ENCODE measurements around the gene MFSD12. TPM values are rescaled to one million over a fixed set of nuclear protein-coding genes. Genes with fewer than 3 reads are reported as not detected.

The MFSD12 gene
- polyA plus RNA-seq, 1 donor from 2014 or later = 38.5 TPM

GRCh38 chr19:3586707-3587346, 29.4 kb upstream of the MFSD12 start:
- H3K27ac ChIP-seq (ENCODE audit: low read length) = no peak overlapping the region
- H3K9me2 ChIP-seq (ENCODE audit: insufficient read depth, low read length) = no peaks in the 10 kb centered on the region
- no peaks in the 10 kb centered on the region for H3K9me3 ChIP-seq (ENCODE audit: low read length)
- no peak overlapping the region for H3K4me2 ChIP-seq (ENCODE audit: low read length)
- H4K20me1 ChIP-seq (ENCODE audit: insufficient read depth) = no peaks in the 10 kb centered on the region
- no peaks in the 10 kb centered on the region for H3K36me3 ChIP-seq (ENCODE audit: insufficient read depth, low read length)
- no peak overlapping the region for H2AFZ ChIP-seq (ENCODE audit: low read depth, low read length)
- peaks cover 21% of the 10 kb centered on the region for H3K27me3 ChIP-seq (ENCODE audit: insufficient read depth, low read depth, low read length)
- H3K79me2 ChIP-seq (replicated peaks; ENCODE audit: insufficient read depth, low read length) = no peaks in the 10 kb centered on the region
- no peak overlapping the region for H3K4me3 ChIP-seq (ENCODE audit: low read length)
- H3F3A ChIP-seq (ENCODE audit: insufficient read depth, low read length, poor library complexity, severe bottlenecking) = no peaks in the 10 kb centered on the region
- TF ChIP-seq TAF1 (IDR thresholded peaks at IDR 0.05; ENCODE audit: low read depth) (no peak), EZH2 (IDR thresholded peaks at IDR 0.05; ENCODE audit: borderline replicate concordance, insufficient read depth, low read length, poor library complexity, severe bottlenecking) (no peak)
- TF ChIP-seq, protein P1, sequence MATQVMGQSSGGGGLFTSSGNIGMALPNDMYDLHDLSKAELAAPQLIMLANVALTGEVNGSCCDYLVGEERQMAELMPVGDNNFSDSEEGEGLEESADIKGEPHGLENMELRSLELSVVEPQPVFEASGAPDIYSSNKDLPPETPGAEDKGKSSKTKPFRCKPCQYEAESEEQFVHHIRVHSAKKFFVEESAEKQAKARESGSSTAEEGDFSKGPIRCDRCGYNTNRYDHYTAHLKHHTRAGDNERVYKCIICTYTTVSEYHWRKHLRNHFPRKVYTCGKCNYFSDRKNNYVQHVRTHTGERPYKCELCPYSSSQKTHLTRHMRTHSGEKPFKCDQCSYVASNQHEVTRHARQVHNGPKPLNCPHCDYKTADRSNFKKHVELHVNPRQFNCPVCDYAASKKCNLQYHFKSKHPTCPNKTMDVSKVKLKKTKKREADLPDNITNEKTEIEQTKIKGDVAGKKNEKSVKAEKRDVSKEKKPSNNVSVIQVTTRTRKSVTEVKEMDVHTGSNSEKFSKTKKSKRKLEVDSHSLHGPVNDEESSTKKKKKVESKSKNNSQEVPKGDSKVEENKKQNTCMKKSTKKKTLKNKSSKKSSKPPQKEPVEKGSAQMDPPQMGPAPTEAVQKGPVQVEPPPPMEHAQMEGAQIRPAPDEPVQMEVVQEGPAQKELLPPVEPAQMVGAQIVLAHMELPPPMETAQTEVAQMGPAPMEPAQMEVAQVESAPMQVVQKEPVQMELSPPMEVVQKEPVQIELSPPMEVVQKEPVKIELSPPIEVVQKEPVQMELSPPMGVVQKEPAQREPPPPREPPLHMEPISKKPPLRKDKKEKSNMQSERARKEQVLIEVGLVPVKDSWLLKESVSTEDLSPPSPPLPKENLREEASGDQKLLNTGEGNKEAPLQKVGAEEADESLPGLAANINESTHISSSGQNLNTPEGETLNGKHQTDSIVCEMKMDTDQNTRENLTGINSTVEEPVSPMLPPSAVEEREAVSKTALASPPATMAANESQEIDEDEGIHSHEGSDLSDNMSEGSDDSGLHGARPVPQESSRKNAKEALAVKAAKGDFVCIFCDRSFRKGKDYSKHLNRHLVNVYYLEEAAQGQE (IDR thresholded peaks at IDR 0.05; ENCODE audit: borderline replicate concordance) = no peak
- H3K9ac ChIP-seq (ENCODE audit: low read length) = no peak overlapping the region

- H3K79me2 ChIP-seq (replicated peaks; ENCODE audit: insufficient read depth, low read length) = no peaks in the 10 kb centered on the region
- peaks cover 21% of the 10 kb centered on the region for H3K27me3 ChIP-seq (ENCODE audit: insufficient read depth, low read depth, low read length)
- no peak overlapping the region for H2AFZ ChIP-seq (ENCODE audit: low read depth, low read length)
- no peaks in the 10 kb centered on the region for H3K9me3 ChIP-seq (ENCODE audit: low read length)
- H3K4me2 ChIP-seq (ENCODE audit: low read length) = no peak overlapping the region
- no peaks in the 10 kb centered on the region for H3K36me3 ChIP-seq (ENCODE audit: insufficient read depth, low read length)
- H3K9ac ChIP-seq (ENCODE audit: low read length) = no peak overlapping the region
- H4K20me1 ChIP-seq (ENCODE audit: insufficient read depth) = no peaks in the 10 kb centered on the region
- no peaks in the 10 kb centered on the region for H3K9me2 ChIP-seq (ENCODE audit: insufficient read depth, low read length)
- H3K4me3 ChIP-seq (ENCODE audit: low read length) = no peak overlapping the region
- no peak overlapping the region for H3K27ac ChIP-seq (ENCODE audit: low read length)
- no peaks in the 10 kb centered on the region for H3F3A ChIP-seq (ENCODE audit: insufficient read depth, low read length, poor library complexity, severe bottlenecking)
- no peak for TF ChIP-seq RAD21 (conservative IDR thresholded peaks at IDR 0.05)
- TF ChIP-seq POLR2AphosphoS5 (IDR thresholded peaks at IDR 0.05) = no peak
- TF ChIP-seq, protein P2, sequence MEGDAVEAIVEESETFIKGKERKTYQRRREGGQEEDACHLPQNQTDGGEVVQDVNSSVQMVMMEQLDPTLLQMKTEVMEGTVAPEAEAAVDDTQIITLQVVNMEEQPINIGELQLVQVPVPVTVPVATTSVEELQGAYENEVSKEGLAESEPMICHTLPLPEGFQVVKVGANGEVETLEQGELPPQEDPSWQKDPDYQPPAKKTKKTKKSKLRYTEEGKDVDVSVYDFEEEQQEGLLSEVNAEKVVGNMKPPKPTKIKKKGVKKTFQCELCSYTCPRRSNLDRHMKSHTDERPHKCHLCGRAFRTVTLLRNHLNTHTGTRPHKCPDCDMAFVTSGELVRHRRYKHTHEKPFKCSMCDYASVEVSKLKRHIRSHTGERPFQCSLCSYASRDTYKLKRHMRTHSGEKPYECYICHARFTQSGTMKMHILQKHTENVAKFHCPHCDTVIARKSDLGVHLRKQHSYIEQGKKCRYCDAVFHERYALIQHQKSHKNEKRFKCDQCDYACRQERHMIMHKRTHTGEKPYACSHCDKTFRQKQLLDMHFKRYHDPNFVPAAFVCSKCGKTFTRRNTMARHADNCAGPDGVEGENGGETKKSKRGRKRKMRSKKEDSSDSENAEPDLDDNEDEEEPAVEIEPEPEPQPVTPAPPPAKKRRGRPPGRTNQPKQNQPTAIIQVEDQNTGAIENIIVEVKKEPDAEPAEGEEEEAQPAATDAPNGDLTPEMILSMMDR (IDR thresholded peaks at IDR 0.05; ENCODE audit: poor library complexity, severe bottlenecking) = no peak
- no peak for TF ChIP-seq TAF1 (IDR thresholded peaks at IDR 0.05; ENCODE audit: low read depth)
- no peak for TF ChIP-seq EZH2 (IDR thresholded peaks at IDR 0.05; ENCODE audit: borderline replicate concordance, insufficient read depth, low read length, poor library complexity, severe bottlenecking)
- TF ChIP-seq, protein P1 (IDR thresholded peaks at IDR 0.05; ENCODE audit: borderline replicate concordance) = no peak
- no peak for TF ChIP-seq MXI1 (conservative IDR thresholded peaks at IDR 0.05; ENCODE audit: poor library complexity, severe bottlenecking)
- TF ChIP-seq SMC3 (conservative IDR thresholded peaks at IDR 0.05; ENCODE audit: poor library complexity) = no peak
- no peak for TF ChIP-seq EP300 (conservative IDR thresholded peaks at IDR 0.05; ENCODE audit: poor library complexity, severe bottlenecking)
Observed at GRCh38 chr19:3586127-3586626, 28.8 kb upstream of the MFSD12 start.
